ENCODE data around the gene PARD3B.

DNA sequence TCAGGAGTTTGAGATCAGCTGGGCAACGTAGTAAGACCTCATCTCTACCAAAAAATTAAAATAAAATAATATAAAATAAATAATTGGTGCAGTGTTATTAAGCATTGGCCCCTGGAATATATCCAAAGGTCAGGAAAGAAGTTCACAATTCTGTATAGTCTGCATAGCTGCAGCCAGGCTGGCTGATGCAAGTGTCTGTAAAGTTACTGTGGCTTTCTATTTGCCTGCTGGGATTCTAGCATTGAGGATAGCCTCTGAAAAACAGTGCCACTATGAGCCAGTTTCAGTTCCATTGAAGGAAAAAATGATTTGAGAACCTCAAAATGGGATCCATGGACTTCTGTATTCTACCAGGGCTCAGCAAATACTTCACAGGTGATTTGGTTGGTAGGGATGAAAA lies 208.6 kb downstream of the PARD3B start:
- TF ChIP-seq CTCF (IDR thresholded peaks at IDR 0.05) (no peak), POLR2A (IDR thresholded peaks at IDR 0.05) (no peak)

Data from sigmoid colon (tissue), 3 donors.